A549 (cell line): ENCODE measurements around the gene NR2F1. TPM values are rescaled to one million over a fixed set of nuclear protein-coding genes. Genes with fewer than 3 reads are reported as not detected.
A peak's percentile ranks its signal among the peaks of the same experiment; 100 is the strongest.

Source experiments
- ATAC-seq, 2 experiments: fragments of 200-7000 bp in 1 of 2; fragments of >200 bp in 1 of 2; cut with Nextera tagmentation in 1 of 2; cut with Tn5 transposase in 1 of 2; 3 replicates each; pipeline versions ENCODE4 v1.8.0 to v1.9.1; 2018 to 2020; ENCODE audit warnings: mild to moderate bottlenecking in 1 of 2, moderate library complexity in 1 of 2
- CTCF ChIA-PET: fragments of 300-600 bp; sonication (Branson Sonifier 250); formaldehyde crosslinking; extraction: SDS; loops from one replicate; lab custom pipeline; 2021; ENCODE audit warnings: antibody characterized with exemption, inconsistent platforms; lab: Yijun Ruan, JAX
- POLR2A ChIA-PET: fragments of 350-600 bp; formaldehyde crosslinking; extraction: SDS; loops from one replicate; lab custom pipeline; 2021; ENCODE audit warnings: antibody characterized with exemption, inconsistent platforms; lab: Yijun Ruan, JAX
- DNase-seq, 2 experiments: peaks; one replicate each; pipeline versions ENCODE4 v3.0.0 to v3.0.0-alpha.2; 2011 to 2016; ENCODE audit warnings: low read depth in 1 of 2, low spot score in 1 of 2
- FAIRE-seq: peaks from 2 replicates; lab custom pipeline; 2011; peaks lifted over from hg19 to GRCh38; lab: Jason Lieb, UNC
- H3K27ac ChIP-seq, 2 experiments: fragments of >200 bp; sonication (Bioruptor Twin); formaldehyde crosslinking; 3 replicates each; pipeline ENCODE4 v1.5.1; 2016 to 2017
- H3K4me1 ChIP-seq: fragments of >200 bp; sonication (Bioruptor Twin); formaldehyde crosslinking; 3 replicates; pipeline ENCODE4 v1.6.1; 2016
- H3K4me2 ChIP-seq: fragments of >200 bp; sonication (Bioruptor Twin); formaldehyde crosslinking; 3 replicates; pipeline ENCODE4 v1.6.1; 2016
- H3K4me3 ChIP-seq: fragments of >200 bp; sonication (Bioruptor Twin); formaldehyde crosslinking; 3 replicates; pipeline ENCODE4 v1.5.1; 2016
- H3K9me3 ChIP-seq: fragments of >200 bp; sonication (Bioruptor Twin); formaldehyde crosslinking; 3 replicates; pipeline ENCODE4 v1.6.1; 2016
- BCL3 ChIP-seq: fragments of >200 bp; sonication (Bioruptor Twin); formaldehyde crosslinking; IDR thresholded peaks from 3 replicates; pipeline ENCODE4 v1.6.1; 2016
- BHLHE40 ChIP-seq: IDR thresholded peaks from 2 replicates; pipeline ENCODE4 v1.6.1; 2012; ENCODE audit warnings: low read depth, low read length, inconsistent platforms
- CBX2 ChIP-seq: fragments of 200-600 bp; sonication (generic); IDR thresholded peaks from 2 replicates; pipeline ENCODE4 v1.6.1; 2016; ENCODE audit warnings: low read depth, mild to moderate bottlenecking, borderline replicate concordance
- CHD2 ChIP-seq: fragments of 150-350 bp; IDR thresholded peaks from 2 replicates; pipeline ENCODE4 v1.6.1; 2014; ENCODE audit warnings: low read length; ENCODE audit not compliant: partially characterized antibody
- CHD4 ChIP-seq: fragments of 200-600 bp; sonication (generic); IDR thresholded peaks from 2 replicates; pipeline ENCODE4 v1.6.1; 2016; ENCODE audit warnings: antibody characterized with exemption, mild to moderate bottlenecking, borderline replicate concordance
- EHF ChIP-seq: fragments of 250-450 bp; sonication (Bioruptor Pico); IDR thresholded peaks from 2 replicates; pipeline ENCODE4 v1.5.0; 2020; ENCODE audit warnings: mild to moderate bottlenecking
- EP300 ChIP-seq, 2 experiments: fragments of >200 bp; sonication (Bioruptor Twin); formaldehyde crosslinking; IDR thresholded peaks; 2 replicates in 1 of 2; 3 replicates in 1 of 2; pipeline ENCODE4 v1.6.1; 2016 to 2017
- FOSB ChIP-seq: fragments of 250-450 bp; sonication (Bioruptor Pico); IDR thresholded peaks from 2 replicates; pipeline ENCODE4 v1.5.0; 2020; ENCODE audit warnings: mild to moderate bottlenecking, moderate library complexity
- FOSL2 ChIP-seq, 2 experiments: fragments of 450-650 bp in 1 of 2; fragments of >200 bp in 1 of 2; sonication (Bioruptor Twin) in 1 of 2; formaldehyde crosslinking; IDR thresholded peaks; 2 replicates each; pipeline versions ENCODE4 v1.5.0 to v1.6.1; 2016 to 2020; ENCODE audit warnings: mild to moderate bottlenecking in 1 of 2, moderate library complexity in 1 of 2
- FOXS1 ChIP-seq: fragments of 250-450 bp; sonication (Bioruptor Pico); IDR thresholded peaks from 2 replicates; pipeline ENCODE4 v1.5.0; 2020; ENCODE audit warnings: mild to moderate bottlenecking, moderate library complexity
- GATA3 ChIP-seq: IDR thresholded peaks from 2 replicates; pipeline ENCODE4 v1.6.1; 2012; ENCODE audit warnings: borderline replicate concordance
- JUN ChIP-seq, 2 experiments: fragments of >200 bp; sonication (Bioruptor Twin); formaldehyde crosslinking; IDR thresholded peaks; 2 replicates in 1 of 2; 3 replicates in 1 of 2; pipeline ENCODE4 v1.6.1; 2016 to 2017
- KDM5A ChIP-seq: fragments of 200-600 bp; sonication (generic); IDR thresholded peaks from 2 replicates; pipeline ENCODE4 v1.6.1; 2016; ENCODE audit warnings: antibody characterized with exemption, mild to moderate bottlenecking
- MAZ ChIP-seq: fragments of 150-350 bp; IDR thresholded peaks from 2 replicates; pipeline ENCODE4 v1.6.1; 2014; ENCODE audit warnings: antibody characterized with exemption, low read depth, low read length, borderline replicate concordance
- MYC ChIP-seq: IDR thresholded peaks from 2 replicates; pipeline ENCODE4 v1.6.1; 2012; ENCODE audit warnings: mild to moderate bottlenecking, inconsistent platforms, low read length, improper control_type of control experiment, borderline replicate concordance
- NPAS2 ChIP-seq: fragments of 250-450 bp; sonication (Bioruptor Pico); IDR thresholded peaks from 2 replicates; pipeline ENCODE4 v1.8.0; 2022; ENCODE audit warnings: mild to moderate bottlenecking, moderate library complexity, borderline replicate concordance
- NR3C1 ChIP-seq: fragments of >200 bp; sonication (Bioruptor Twin); formaldehyde crosslinking; IDR thresholded peaks from 3 replicates; pipeline ENCODE4 v1.6.1; 2017
- PHF8 ChIP-seq: fragments of 200-600 bp; sonication (generic); IDR thresholded peaks from 2 replicates; pipeline ENCODE4 v1.6.1; 2016; ENCODE audit warnings: low read depth, mild to moderate bottlenecking, antibody characterized with exemption, moderate library complexity, borderline replicate concordance
- POLR2A ChIP-seq: IDR thresholded peaks from 2 replicates; pipeline ENCODE4 v1.6.1; 2012; ENCODE audit warnings: mild to moderate bottlenecking, low read length
- POLR2AphosphoS2 ChIP-seq: conservative IDR thresholded peaks from 2 replicates; pipeline ENCODE4 v1.6.1; 2012; ENCODE audit warnings: low read length, improper control_type of control experiment, inconsistent platforms
- RAD21 ChIP-seq, 2 experiments: fragments of >200 bp in 1 of 2; sonication (Bioruptor Twin) in 1 of 2; formaldehyde crosslinking in 1 of 2; IDR thresholded peaks in 1 of 2; conservative IDR thresholded peaks in 1 of 2; 2 replicates in 1 of 2; 3 replicates in 1 of 2; pipeline ENCODE4 v1.6.1; 2012 to 2018; ENCODE audit warnings: inconsistent platforms in 1 of 2
- RFX5 ChIP-seq: fragments of 450-650 bp; IDR thresholded peaks from 2 replicates; pipeline ENCODE4 v1.7.1; 2014; ENCODE audit warnings: antibody characterized with exemption, mild to moderate bottlenecking, moderate library complexity
- SMC3 ChIP-seq: fragments of >200 bp; sonication (Bioruptor Twin); formaldehyde crosslinking; IDR thresholded peaks from 3 replicates; pipeline ENCODE4 v1.6.1; 2018; ENCODE audit warnings: inconsistent platforms
- SREBF2 ChIP-seq: fragments of 450-650 bp; IDR thresholded peaks from 2 replicates; pipeline ENCODE4 v1.6.1; 2014; ENCODE audit warnings: mild to moderate bottlenecking, moderate library complexity
- TP53 ChIP-seq: fragments of 250-450 bp; sonication (Bioruptor Pico); IDR thresholded peaks from 2 replicates; pipeline ENCODE4 v1.5.0; 2021; ENCODE audit warnings: mild to moderate bottlenecking, moderate library complexity
- ZC3H11A ChIP-seq: fragments of 450-650 bp; IDR thresholded peaks from 2 replicates; pipeline ENCODE4 v1.6.1; 2014; ENCODE audit warnings: antibody characterized with exemption, mild to moderate bottlenecking
- ZFP36 ChIP-seq: fragments of 450-650 bp; IDR thresholded peaks from 2 replicates; pipeline ENCODE4 v1.6.1; 2014; ENCODE audit warnings: borderline replicate concordance; ENCODE audit not compliant: partially characterized antibody
- ZNF302 ChIP-seq: fragments of 250-450 bp; sonication (Bioruptor Pico); IDR thresholded peaks from 2 replicates; pipeline ENCODE4 v1.9.0; 2021; ENCODE audit warnings: inconsistent platforms, mild to moderate bottlenecking, moderate library complexity
- WGBS: methylation state at CpG from one replicate; pipeline ENCODE4 v1.1.6; 2017; ENCODE audit errors: missing lambda C conversion rate; 5-methylcytosine and 5-hydroxymethylcytosine counted together
- polyA minus RNA-seq: library from RNA; depleted of rRNA, polyadenylated mRNA; stranded (reverse); fragments of >200 nt; gene quantifications from 2 replicates; pipeline ENCODE4 v1.2.3, GENCODE V29; 2011; rRNA and poly(A)+ RNA removed
- polyA plus RNA-seq, 4 experiments: library from polyadenylated mRNA; depleted of rRNA in 3 of 4; stranded (reverse); fragments of >200 nt; fragmentation: RNase III in 1 of 4; extraction: RNeasy Plus Mini Kit Qiagen cat#74134 plus additional on column Dnase treatment in 1 of 4; gene quantifications; 2 replicates in 3 of 4; 3 replicates in 1 of 4; pipeline ENCODE4 v1.2.3, GENCODE V29; 2011 to 2017
- TF ChIP-seq, protein P1 (sequence below): fragments of >200 bp; sonication (Bioruptor Twin); formaldehyde crosslinking; IDR thresholded peaks from 3 replicates; pipeline ENCODE4 v1.5.1; 2016
- TF ChIP-seq, protein P2 (sequence below): IDR thresholded peaks from 2 replicates; pipeline ENCODE4 v1.6.1; 2012
- TF ChIP-seq, protein P3 (sequence below): fragments of 150-350 bp; IDR thresholded peaks from 2 replicates; pipeline ENCODE4 v1.6.1; 2014; ENCODE audit warnings: low read depth, mild to moderate bottlenecking, low read length
- TF ChIP-seq, protein P4 (sequence below): fragments of 250-450 bp; sonication (Bioruptor Pico); IDR thresholded peaks from 2 replicates; pipeline ENCODE4 v1.5.0; 2020; ENCODE audit warnings: low read depth, mild to moderate bottlenecking, moderate library complexity

NR2F1 gene
- 5.0 and 5.2 TPM in 2 replicates for polyA plus RNA-seq (2011; rRNA removed)
- 10.5 and 14.6 TPM in 2 replicates for polyA plus RNA-seq (2012; cell fraction: cytosol; rRNA removed)
- 16.2 and 24.0 TPM in 2 replicates for polyA plus RNA-seq (2012; cell fraction: nucleus; rRNA removed)
- polyA plus RNA-seq (2017; fragmentation: RNase III; extraction: RNeasy Plus Mini Kit Qiagen cat#74134 plus additional on column Dnase treatment): 4.9 to 6.3 TPM (median 5.2 TPM) in 3 replicates
- polyA minus RNA-seq: 5.9 and 6.3 TPM in 2 replicates

GRCh38 chr5:93582677-93583438 lies at the start of gene NR2F1:
NR2F1 (plus strand) TSS chr5:93583222; CDS start chr5:93585024, 1,802 bp downstream.
- Histone ChIP-seq H3K4me1 (peaks cover 7% of the 10 kb centered on the region; the same call in 1 of the 3 replicates), H3K9me3 (no peaks in the 10 kb centered on the region), H3K27ac (peak within 1 kb of the TSS; percentile 87 to 94), H3K4me2 (peak within 1 kb of the TSS; percentile 99), H3K4me3 (peak within 1 kb of the TSS; percentile 78)
- DNase-seq (peak; percentile 48 to 95), ATAC-seq (peak; percentile 26 to 60), FAIRE-seq (no peak)
- CTCF ChIA-PET: interaction anchor here (0.6 to 1.5 kb wide), 10 partner anchors 25 to 697 kb away, joined by 3 to 7 read pairs (median 4); no protein-coding TSS in a partner anchor
- 1% methylated on average over 21 of the region's 21 CpGs for WGBS
- TF ChIP-seq NPAS2 (CRISPR knock-in tag): no peak
- no peak for TF ChIP-seq CHD2
- no peak for TF ChIP-seq KDM5A
- no peak for TF ChIP-seq FOSL2 (IDR thresholded peaks at IDR 0.05)
- peak; percentile 36 for TF ChIP-seq FOSL2 (CRISPR knock-in tag; IDR thresholded peaks at IDR 0.05)
- TF ChIP-seq POLR2A: no peak
- no peak for TF ChIP-seq SMC3
- TF ChIP-seq, protein P1, sequence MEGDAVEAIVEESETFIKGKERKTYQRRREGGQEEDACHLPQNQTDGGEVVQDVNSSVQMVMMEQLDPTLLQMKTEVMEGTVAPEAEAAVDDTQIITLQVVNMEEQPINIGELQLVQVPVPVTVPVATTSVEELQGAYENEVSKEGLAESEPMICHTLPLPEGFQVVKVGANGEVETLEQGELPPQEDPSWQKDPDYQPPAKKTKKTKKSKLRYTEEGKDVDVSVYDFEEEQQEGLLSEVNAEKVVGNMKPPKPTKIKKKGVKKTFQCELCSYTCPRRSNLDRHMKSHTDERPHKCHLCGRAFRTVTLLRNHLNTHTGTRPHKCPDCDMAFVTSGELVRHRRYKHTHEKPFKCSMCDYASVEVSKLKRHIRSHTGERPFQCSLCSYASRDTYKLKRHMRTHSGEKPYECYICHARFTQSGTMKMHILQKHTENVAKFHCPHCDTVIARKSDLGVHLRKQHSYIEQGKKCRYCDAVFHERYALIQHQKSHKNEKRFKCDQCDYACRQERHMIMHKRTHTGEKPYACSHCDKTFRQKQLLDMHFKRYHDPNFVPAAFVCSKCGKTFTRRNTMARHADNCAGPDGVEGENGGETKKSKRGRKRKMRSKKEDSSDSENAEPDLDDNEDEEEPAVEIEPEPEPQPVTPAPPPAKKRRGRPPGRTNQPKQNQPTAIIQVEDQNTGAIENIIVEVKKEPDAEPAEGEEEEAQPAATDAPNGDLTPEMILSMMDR: no peak
- TF ChIP-seq EP300 (IDR thresholded peaks at IDR 0.05): no peak
- TF ChIP-seq FOXS1 (CRISPR knock-in tag): no peak
- no peak for TF ChIP-seq ZNF302
- TF ChIP-seq MYC: no peak
- TF ChIP-seq RAD21 (conservative IDR thresholded peaks at IDR 0.05 in 1 of 2, IDR thresholded peaks at IDR 0.05 in 1 of 2): no peak
- TF ChIP-seq CBX2: no peak
- no peak; the same call in 1 of the 2 replicates for TF ChIP-seq GATA3
- TF ChIP-seq EHF (CRISPR knock-in tag): no peak
- TF ChIP-seq, protein P2, sequence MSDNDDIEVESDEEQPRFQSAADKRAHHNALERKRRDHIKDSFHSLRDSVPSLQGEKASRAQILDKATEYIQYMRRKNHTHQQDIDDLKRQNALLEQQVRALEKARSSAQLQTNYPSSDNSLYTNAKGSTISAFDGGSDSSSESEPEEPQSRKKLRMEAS: peak; percentile 38; the same call in 1 of the 2 replicates
- no peak for TF ChIP-seq BHLHE40
- no peak; the same call in 1 of the 2 replicates for TF ChIP-seq CHD4
- no peak for TF ChIP-seq NR3C1
- peak; percentile 56; the same call in 1 of the 2 replicates for TF ChIP-seq MAZ
- peak in 1 of 2 experiments; percentile 13; a peak in 1 of 5 replicates for TF ChIP-seq JUN (IDR thresholded peaks at IDR 0.05)
- TF ChIP-seq RFX5: no peak
- TF ChIP-seq FOSB (CRISPR knock-in tag): no peak
- TF ChIP-seq PHF8: no peak
- POLR2A ChIA-PET: interaction anchor here (0.6 to 0.8 kb wide), 6 partner anchors 82 to 1249 kb away, joined by 3 to 4 read pairs (median 3); no protein-coding TSS in a partner anchor

- no peak for DNase-seq
- Histone ChIP-seq H3K4me3 (no peak overlapping the region), H3K4me1 (no peaks in the 10 kb centered on the region), H3K27ac (no peak overlapping the region), H3K4me2 (no peak overlapping the region), H3K9me3 (no peaks in the 10 kb centered on the region)
- no peak for ATAC-seq
- 74% methylated on average over 4 of the region's 4 CpGs for WGBS
- ChIA-PET POLR2A (no interaction called here), CTCF (no interaction called here)
- no peak for FAIRE-seq
- TF ChIP-seq FOXS1 (CRISPR knock-in tag) (no peak), TP53 (CRISPR knock-in tag) (no peak), POLR2AphosphoS2 (no peak), ZFP36 (no peak), NR3C1 (no peak), RAD21 (conservative IDR thresholded peaks at IDR 0.05 in 1 of 2, IDR thresholded peaks at IDR 0.05 in 1 of 2) (no peak), MAZ (no peak), SREBF2 (no peak), ZC3H11A (no peak), SMC3 (no peak), BCL3 (no peak)
- TF ChIP-seq, protein P3, sequence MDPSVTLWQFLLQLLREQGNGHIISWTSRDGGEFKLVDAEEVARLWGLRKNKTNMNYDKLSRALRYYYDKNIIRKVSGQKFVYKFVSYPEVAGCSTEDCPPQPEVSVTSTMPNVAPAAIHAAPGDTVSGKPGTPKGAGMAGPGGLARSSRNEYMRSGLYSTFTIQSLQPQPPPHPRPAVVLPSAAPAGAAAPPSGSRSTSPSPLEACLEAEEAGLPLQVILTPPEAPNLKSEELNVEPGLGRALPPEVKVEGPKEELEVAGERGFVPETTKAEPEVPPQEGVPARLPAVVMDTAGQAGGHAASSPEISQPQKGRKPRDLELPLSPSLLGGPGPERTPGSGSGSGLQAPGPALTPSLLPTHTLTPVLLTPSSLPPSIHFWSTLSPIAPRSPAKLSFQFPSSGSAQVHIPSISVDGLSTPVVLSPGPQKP: no peak
- TF ChIP-seq, protein P4, sequence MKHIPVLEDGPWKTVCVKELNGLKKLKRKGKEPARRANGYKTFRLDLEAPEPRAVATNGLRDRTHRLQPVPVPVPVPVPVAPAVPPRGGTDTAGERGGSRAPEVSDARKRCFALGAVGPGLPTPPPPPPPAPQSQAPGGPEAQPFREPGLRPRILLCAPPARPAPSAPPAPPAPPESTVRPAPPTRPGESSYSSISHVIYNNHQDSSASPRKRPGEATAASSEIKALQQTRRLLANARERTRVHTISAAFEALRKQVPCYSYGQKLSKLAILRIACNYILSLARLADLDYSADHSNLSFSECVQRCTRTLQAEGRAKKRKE: no peak
These were observed 37.1 kb upstream of the NR2F1 start for GRCh38 chr5:93545872-93546271.
